GM10847 (cell line): Measurements from ENCODE around the gene SLC44A4.

ENCODE experiments used
- POLR2A ChIP-seq: IDR thresholded peaks from 2 replicates; pipeline ENCODE4 v1.6.1; 2011; ENCODE audit not compliant: insufficient read length; ENCODE audit errors: extremely low read depth

SLC44A4 gene

GRCh38 chr6:31878726-31879125 lies at the start of gene SLC44A4:
TSS of gene SLC44A4 (minus strand) at chr6:31878997. CDS start at chr6:31878980, 17 bp downstream.
- TF ChIP-seq POLR2A: no peak

- no peak for TF ChIP-seq POLR2A
Observed at GRCh38 chr6:31928672-31928939, 49.8 kb upstream of the SLC44A4 start.

- no peak for TF ChIP-seq POLR2A
Observed at GRCh38 chr6:31927863-31928671, 49.3 kb upstream of the SLC44A4 start.

- TF ChIP-seq POLR2A: no peak
Observed at GRCh38 chr6:31927242-31927862, 48.6 kb upstream of the SLC44A4 start, which contains the start of gene C2. TSS of gene C2 (plus strand) at chr6:31927717. CDS start at chr6:31927753, 36 bp downstream.

GRCh38 chr6:31922942-31923341 lies 44.1 kb upstream of the SLC44A4 start:
- no peak for TF ChIP-seq POLR2A

GRCh38 chr6:31920811-31921210 lies 42.0 kb upstream of the SLC44A4 start:
- TF ChIP-seq POLR2A: no peak

- TF ChIP-seq POLR2A: no peak
Observed at GRCh38 chr6:31919624-31920303, 41.0 kb upstream of the SLC44A4 start.

GRCh38 chr6:31918069-31918720 lies 39.4 kb upstream of the SLC44A4 start:
- no peak for TF ChIP-seq POLR2A

GRCh38 chr6:31915756-31916155 lies 37.0 kb upstream of the SLC44A4 start:
- TF ChIP-seq POLR2A: no peak

- no peak for TF ChIP-seq POLR2A
Observed at GRCh38 chr6:31915351-31915750, 36.6 kb upstream of the SLC44A4 start.

GRCh38 chr6:31911826-31912585 lies 33.2 kb upstream of the SLC44A4 start:
- TF ChIP-seq POLR2A: no peak

GRCh38 chr6:31908791-31909190 lies 30.0 kb upstream of the SLC44A4 start:
- no peak for TF ChIP-seq POLR2A

GRCh38 chr6:31907158-31907813 lies 28.5 kb upstream of the SLC44A4 start:
- TF ChIP-seq POLR2A: no peak

- no peak for TF ChIP-seq POLR2A
Observed at GRCh38 chr6:31906122-31906521, 27.3 kb upstream of the SLC44A4 start.

GRCh38 chr6:31905041-31905440 lies 26.2 kb upstream of the SLC44A4 start:
- TF ChIP-seq POLR2A: no peak

- no peak for TF ChIP-seq POLR2A
Observed at GRCh38 chr6:31903957-31904356, 25.2 kb upstream of the SLC44A4 start.
